ENCODE results near the gene ADARB1.

Gene ADARB1

DNA sequence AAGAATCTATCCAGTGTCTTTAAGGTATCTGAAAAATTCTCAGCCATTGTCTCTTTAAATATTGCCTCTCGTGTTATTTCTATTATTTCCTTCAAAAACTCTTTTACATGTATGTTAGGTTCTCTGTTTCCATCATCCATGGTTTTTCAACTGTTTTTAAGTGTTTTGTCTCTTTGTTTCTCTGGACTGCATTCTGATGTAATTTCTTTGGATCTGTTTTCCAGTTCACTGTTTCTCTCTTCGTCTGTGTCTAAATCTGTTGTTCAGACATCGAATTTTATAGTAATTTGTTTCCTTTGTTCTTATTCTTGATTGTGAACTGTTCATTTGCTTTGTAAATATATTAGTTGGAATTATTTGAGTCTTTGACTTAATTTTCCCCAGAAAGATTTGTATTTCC, 169.2 kb downstream of the ADARB1 start:
- no peak for DNase-seq (ENCODE audit: low read depth, low spot score)
- no peak overlapping the region for H3K4me3 ChIP-seq (ENCODE audit: insufficient read length, low read depth)

DNA sequence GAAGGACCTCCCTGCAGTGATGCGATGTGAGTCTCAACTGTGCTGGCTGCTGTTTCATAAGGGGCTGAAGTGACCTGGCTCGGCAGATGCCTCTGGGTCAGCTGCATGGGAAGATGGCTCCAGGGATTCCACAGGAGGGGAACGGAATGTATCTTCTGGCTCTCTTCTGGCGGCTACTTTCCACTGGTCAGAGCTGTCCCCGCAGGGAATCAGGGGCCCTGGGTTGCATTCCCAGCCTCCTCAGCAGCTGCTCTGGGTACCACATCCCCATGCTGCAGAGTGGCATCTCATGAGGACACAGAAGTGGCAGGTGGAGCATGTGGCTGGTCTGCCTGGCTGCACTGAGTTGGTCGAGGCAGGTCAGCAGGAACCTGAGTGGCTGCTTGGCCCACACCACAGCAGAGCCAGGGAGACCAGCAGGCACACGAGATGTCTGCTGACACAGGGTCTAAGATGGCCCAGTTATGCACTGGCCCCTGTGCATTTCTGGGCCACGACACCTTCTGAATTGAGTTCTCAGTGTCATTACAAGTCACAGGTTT, 170.5 kb downstream of the ADARB1 start:
- no peak for DNase-seq (ENCODE audit: low read depth, low spot score)
- Histone ChIP-seq H3K27me3 (ENCODE audit: insufficient read depth, insufficient read length) (no peaks in the 10 kb centered on the region), H3K9me3 (ENCODE audit: insufficient read depth, low read length) (peaks cover 12% of the 10 kb centered on the region), H3K4me1 (ENCODE audit: insufficient read depth, insufficient read length) (peaks cover 8% of the 10 kb centered on the region), H3K36me3 (ENCODE audit: insufficient read depth, insufficient read length, low read length) (no peaks in the 10 kb centered on the region), H3K9ac (ENCODE audit: insufficient read length, low read depth) (no peak overlapping the region), H3K4me3 (ENCODE audit: insufficient read length, low read depth) (no peak overlapping the region)
- no peak for TF ChIP-seq SUZ12 (IDR thresholded peaks at IDR 0.05; ENCODE audit: extremely low read depth, insufficient read depth, insufficient read length)
- TF ChIP-seq YY1 (IDR thresholded peaks at IDR 0.05; ENCODE audit: insufficient read depth, insufficient read length), result no peak
- TF ChIP-seq ZNF274 (IDR thresholded peaks at IDR 0.05; ENCODE audit: low read depth, low read length), result no peak

More for the DNA sequence above, 169.2 kb downstream of the ADARB1 start:
- Histone ChIP-seq H3K4me1 (ENCODE audit: insufficient read depth, insufficient read length) (peaks cover 1% of the 10 kb centered on the region), H3K36me3 (ENCODE audit: insufficient read depth, insufficient read length, low read length) (no peaks in the 10 kb centered on the region), H3K27me3 (ENCODE audit: insufficient read depth, insufficient read length) (no peaks in the 10 kb centered on the region), H3K9ac (ENCODE audit: insufficient read length, low read depth) (no peak overlapping the region), H3K9me3 (ENCODE audit: insufficient read depth, low read length) (peaks cover 12% of the 10 kb centered on the region)
- no peak for TF ChIP-seq ZNF274 (IDR thresholded peaks at IDR 0.05; ENCODE audit: low read depth, low read length)
- TF ChIP-seq SUZ12 (IDR thresholded peaks at IDR 0.05; ENCODE audit: extremely low read depth, insufficient read depth, insufficient read length), result no peak
- TF ChIP-seq YY1 (IDR thresholded peaks at IDR 0.05; ENCODE audit: insufficient read depth, insufficient read length), result no peak

GRCh38 chr21:45246386-45247320, 172.3 kb downstream of the ADARB1 start:
- TF ChIP-seq SUZ12 (IDR thresholded peaks at IDR 0.05; ENCODE audit: extremely low read depth, insufficient read depth, insufficient read length), result no peak
- TF ChIP-seq YY1 (IDR thresholded peaks at IDR 0.05; ENCODE audit: insufficient read depth, insufficient read length), result no peak
- no peak for TF ChIP-seq ZNF274 (IDR thresholded peaks at IDR 0.05; ENCODE audit: low read depth, low read length)
- DNase-seq (ENCODE audit: low read depth, low spot score), result no peak
- H3K9me3 ChIP-seq (ENCODE audit: insufficient read depth, low read length), result peaks cover 27% of the 10 kb centered on the region
- H3K36me3 ChIP-seq (ENCODE audit: insufficient read depth, insufficient read length, low read length), result no peaks in the 10 kb centered on the region
- H3K4me1 ChIP-seq (ENCODE audit: insufficient read depth, insufficient read length), result peaks cover 8% of the 10 kb centered on the region
- no peak overlapping the region for H3K9ac ChIP-seq (ENCODE audit: insufficient read length, low read depth)
- no peaks in the 10 kb centered on the region for H3K27me3 ChIP-seq (ENCODE audit: insufficient read depth, insufficient read length)
- H3K4me3 ChIP-seq (ENCODE audit: insufficient read length, low read depth), result no peak overlapping the region

DNA sequence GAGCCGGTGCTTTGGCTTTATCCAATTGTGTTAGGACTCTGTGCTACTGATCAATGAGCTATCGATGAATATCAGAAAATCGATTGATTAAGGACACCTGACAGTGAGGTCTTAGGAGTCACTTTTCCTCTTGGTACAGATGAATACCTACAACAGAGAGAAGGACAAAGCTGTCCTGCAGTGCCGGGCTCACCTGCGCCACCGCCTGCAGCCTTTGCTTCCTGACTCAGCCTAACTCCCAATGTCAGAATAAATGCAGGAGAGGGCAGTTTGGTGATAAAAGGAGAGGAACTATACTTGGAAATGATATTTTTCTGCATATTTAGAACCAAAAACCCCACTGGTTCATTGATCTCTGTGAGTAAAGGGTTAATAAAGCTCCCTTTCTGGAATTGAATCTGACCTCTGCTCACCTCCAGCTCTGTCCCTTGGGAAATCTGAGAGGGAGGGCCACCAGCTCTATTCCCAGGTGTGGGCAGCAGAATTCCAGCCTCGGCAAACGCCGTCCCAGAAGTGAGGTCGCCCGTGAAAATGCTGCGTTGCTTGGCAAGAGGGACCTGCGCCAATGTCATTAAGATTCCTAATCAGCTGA, 174.0 kb downstream of the ADARB1 start:
- peaks cover 14% of the 10 kb centered on the region for H3K4me1 ChIP-seq (ENCODE audit: insufficient read depth, insufficient read length)
- H3K27me3 ChIP-seq (ENCODE audit: insufficient read depth, insufficient read length), result no peaks in the 10 kb centered on the region
- no peak for TF ChIP-seq YY1 (IDR thresholded peaks at IDR 0.05; ENCODE audit: insufficient read depth, insufficient read length)
- no peak for TF ChIP-seq ZNF274 (IDR thresholded peaks at IDR 0.05; ENCODE audit: low read depth, low read length)
- TF ChIP-seq SUZ12 (IDR thresholded peaks at IDR 0.05; ENCODE audit: extremely low read depth, insufficient read depth, insufficient read length), result no peak
- peak overlapping the region; percentile 23 for H3K9ac ChIP-seq (ENCODE audit: insufficient read length, low read depth)
- no peak overlapping the region for H3K4me3 ChIP-seq (ENCODE audit: insufficient read length, low read depth)
- no peak for DNase-seq (ENCODE audit: low read depth, low spot score)
- no peaks in the 10 kb centered on the region for H3K36me3 ChIP-seq (ENCODE audit: insufficient read depth, insufficient read length, low read length)
- peaks cover 24% of the 10 kb centered on the region for H3K9me3 ChIP-seq (ENCODE audit: insufficient read depth, low read length)

GRCh38 chr21:45248893-45249381, 174.6 kb downstream of the ADARB1 start:
- no peak for DNase-seq (ENCODE audit: low read depth, low spot score)
- TF ChIP-seq YY1 (IDR thresholded peaks at IDR 0.05; ENCODE audit: insufficient read depth, insufficient read length) (no peak), SUZ12 (IDR thresholded peaks at IDR 0.05; ENCODE audit: extremely low read depth, insufficient read depth, insufficient read length) (no peak), ZNF274 (IDR thresholded peaks at IDR 0.05; ENCODE audit: low read depth, low read length) (no peak)
- Histone ChIP-seq H3K4me3 (ENCODE audit: insufficient read length, low read depth) (no peak overlapping the region), H3K9me3 (ENCODE audit: insufficient read depth, low read length) (peaks cover 19% of the 10 kb centered on the region), H3K9ac (ENCODE audit: insufficient read length, low read depth) (peak overlapping the region; percentile 23), H3K4me1 (ENCODE audit: insufficient read depth, insufficient read length) (peaks cover 17% of the 10 kb centered on the region), H3K36me3 (ENCODE audit: insufficient read depth, insufficient read length, low read length) (no peaks in the 10 kb centered on the region), H3K27me3 (ENCODE audit: insufficient read depth, insufficient read length) (no peaks in the 10 kb centered on the region)

- TF ChIP-seq YY1 (IDR thresholded peaks at IDR 0.05; ENCODE audit: insufficient read depth, insufficient read length) (no peak), SUZ12 (IDR thresholded peaks at IDR 0.05; ENCODE audit: extremely low read depth, insufficient read depth, insufficient read length) (no peak), ZNF274 (IDR thresholded peaks at IDR 0.05; ENCODE audit: low read depth, low read length) (no peak)
- no peak for DNase-seq (ENCODE audit: low read depth, low spot score)
- H3K27me3 ChIP-seq (ENCODE audit: insufficient read depth, insufficient read length), result no peaks in the 10 kb centered on the region
- H3K36me3 ChIP-seq (ENCODE audit: insufficient read depth, insufficient read length, low read length), result no peaks in the 10 kb centered on the region
- H3K4me3 ChIP-seq (ENCODE audit: insufficient read length, low read depth), result no peak overlapping the region
- H3K4me1 ChIP-seq (ENCODE audit: insufficient read depth, insufficient read length), result peaks cover 19% of the 10 kb centered on the region
- peaks cover 16% of the 10 kb centered on the region for H3K9me3 ChIP-seq (ENCODE audit: insufficient read depth, low read length)
- no peak overlapping the region for H3K9ac ChIP-seq (ENCODE audit: insufficient read length, low read depth)
These were observed 175.2 kb downstream of the ADARB1 start for GRCh38 chr21:45249626-45250025.

DNA sequence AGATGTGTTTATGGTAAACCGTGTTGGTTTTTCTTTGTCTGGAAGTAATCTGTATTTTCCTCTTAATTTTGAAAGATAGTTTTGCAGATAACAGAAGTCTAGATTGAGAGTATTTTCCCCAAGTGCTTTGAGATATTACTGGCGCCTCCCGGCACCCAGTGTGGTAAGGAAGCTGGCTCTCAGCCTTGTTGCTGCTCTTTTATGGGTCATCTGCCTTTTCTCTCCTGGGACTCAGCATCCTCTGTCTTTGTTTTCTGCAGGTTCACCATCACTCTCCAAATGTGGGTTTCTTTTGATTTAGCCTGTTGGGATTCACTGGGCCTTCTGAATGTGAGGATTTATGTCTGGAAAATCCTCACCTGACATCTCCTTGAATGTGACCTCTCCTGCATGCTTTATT, 175.9 kb downstream of the ADARB1 start:
- DNase-seq (ENCODE audit: low read depth, low spot score), result no peak
- no peak for TF ChIP-seq SUZ12 (IDR thresholded peaks at IDR 0.05; ENCODE audit: extremely low read depth, insufficient read depth, insufficient read length)
- no peak for TF ChIP-seq ZNF274 (IDR thresholded peaks at IDR 0.05; ENCODE audit: low read depth, low read length)
- TF ChIP-seq YY1 (IDR thresholded peaks at IDR 0.05; ENCODE audit: insufficient read depth, insufficient read length), result no peak
- Histone ChIP-seq H3K36me3 (ENCODE audit: insufficient read depth, insufficient read length, low read length) (no peaks in the 10 kb centered on the region), H3K4me3 (ENCODE audit: insufficient read length, low read depth) (no peak overlapping the region), H3K9me3 (ENCODE audit: insufficient read depth, low read length) (peaks cover 16% of the 10 kb centered on the region), H3K4me1 (ENCODE audit: insufficient read depth, insufficient read length) (peaks cover 19% of the 10 kb centered on the region), H3K9ac (ENCODE audit: insufficient read length, low read depth) (no peak overlapping the region), H3K27me3 (ENCODE audit: insufficient read depth, insufficient read length) (no peaks in the 10 kb centered on the region)

All from NT2/D1 (cell line).